ENCODE measurements around the gene CLDN19. TPM values are rescaled to one million over a fixed set of nuclear protein-coding genes. Genes with fewer than 3 reads are reported as not detected.
A peak's percentile ranks its signal among the peaks of the same experiment; 100 is the strongest.
"Not testable (repeated sequence)": the region's sequence is repeated elsewhere in the genome, so short reads cannot be mapped to it uniquely, and the experiment has no call there.

The CLDN19 gene
- total RNA-seq, 1 donor from 2014 or later = 0.19 TPM

- Histone ChIP-seq H3K4me2 (no peak overlapping the region), H3K79me2 (ENCODE audit: low read depth) (no peaks in the 10 kb centered on the region), H3F3A (ENCODE audit: low read depth) (no peaks in the 10 kb centered on the region), H3K27ac (no peak overlapping the region), H3K27me3 (no peaks in the 10 kb centered on the region), H3K4me3 (no peak overlapping the region), H3K9ac (no peak overlapping the region), H3K36me3 (no peaks in the 10 kb centered on the region), H3K9me3 (ENCODE audit: low read depth) (no peaks in the 10 kb centered on the region), H4K20me1 (ENCODE audit: low read depth) (no peaks in the 10 kb centered on the region), H2AFZ (replicated peaks) (no peak overlapping the region), H3K4me1 (no peaks in the 10 kb centered on the region)
- Mint-ChIP-seq H3K27me3 (ENCODE audit: insufficient read depth, low read depth) (peaks cover 2% of the 10 kb centered on the region), H3K27ac (no peak overlapping the region), H3K4me1 (peaks cover 5% of the 10 kb centered on the region), H3K36me3 (no peaks in the 10 kb centered on the region), H3K9me3 (no peaks in the 10 kb centered on the region), H3K4me3 (no peak overlapping the region)
- no peak for DNase-seq (ENCODE audit: low spot score)
- TF ChIP-seq EZH2phosphoT487 (IDR thresholded peaks at IDR 0.05) (no peak), CTCF (IDR thresholded peaks at IDR 0.05) (peak; percentile 22)
Measured at GRCh38 chr1:42730988-42731387, 9.0 kb downstream of the CLDN19 start.

- Mint-ChIP-seq H3K36me3 (no peaks in the 10 kb centered on the region), H3K4me3 (no peak overlapping the region), H3K27me3 (ENCODE audit: insufficient read depth, low read depth) (peaks cover 2% of the 10 kb centered on the region), H3K4me1 (peaks cover 5% of the 10 kb centered on the region), H3K9me3 (no peaks in the 10 kb centered on the region), H3K27ac (no peak overlapping the region)
- no peaks in the 10 kb centered on the region for H3K27me3 ChIP-seq
- no peak overlapping the region for H3K4me3 ChIP-seq
- H4K20me1 ChIP-seq (ENCODE audit: low read depth) = no peaks in the 10 kb centered on the region
- H3K9me3 ChIP-seq (ENCODE audit: low read depth) = no peaks in the 10 kb centered on the region
- no peak overlapping the region for H3K4me2 ChIP-seq
- H3K4me1 ChIP-seq = no peaks in the 10 kb centered on the region
- no peaks in the 10 kb centered on the region for H3K79me2 ChIP-seq (ENCODE audit: low read depth)
- DNase-seq (ENCODE audit: low spot score) = no peak
- no peak overlapping the region for H3K9ac ChIP-seq
- no peaks in the 10 kb centered on the region for H3F3A ChIP-seq (ENCODE audit: low read depth)
- no peak overlapping the region for H3K27ac ChIP-seq
- H3K36me3 ChIP-seq = no peaks in the 10 kb centered on the region
- TF ChIP-seq CTCF (IDR thresholded peaks at IDR 0.05) (no peak), EZH2 (IDR thresholded peaks at IDR 0.05) (no peak), EZH2phosphoT487 (IDR thresholded peaks at IDR 0.05) (no peak)
- no peak overlapping the region for H2AFZ ChIP-seq (replicated peaks)
Measured at GRCh38 chr1:42730002-42730401, 10.0 kb downstream of the CLDN19 start.

- not testable (repeated sequence) for H3K36me3 ChIP-seq; H3K4me1 ChIP-seq; H3K9ac ChIP-seq; H3K9me3 ChIP-seq (ENCODE audit: low read depth); H3K4me2 ChIP-seq; H3K4me3 ChIP-seq; H3K27me3 Mint-ChIP-seq (ENCODE audit: insufficient read depth, low read depth); H3K27ac Mint-ChIP-seq; H3K79me2 ChIP-seq (ENCODE audit: low read depth); H3K27ac ChIP-seq; H3K27me3 ChIP-seq; H3K4me3 Mint-ChIP-seq; H4K20me1 ChIP-seq (ENCODE audit: low read depth); H2AFZ ChIP-seq (replicated peaks); H3K36me3 Mint-ChIP-seq; DNase-seq (ENCODE audit: low spot score); H3F3A ChIP-seq (ENCODE audit: low read depth); H3K4me1 Mint-ChIP-seq
- H3K9me3 Mint-ChIP-seq = peaks cover 10% of the 10 kb centered on the region
Measured at GRCh38 chr1:42725820-42726219, 14.2 kb downstream of the CLDN19 start.

GRCh38 chr1:42723511-42723910, 16.5 kb downstream of the CLDN19 start:
- peaks cover 4% of the 10 kb centered on the region for H3F3A ChIP-seq (ENCODE audit: low read depth)
- Mint-ChIP-seq H3K36me3 (peaks cover 9% of the 10 kb centered on the region), H3K27ac (no peak overlapping the region), H3K9me3 (peaks cover 10% of the 10 kb centered on the region), H3K4me1 (no peaks in the 10 kb centered on the region), H3K4me3 (no peak overlapping the region), H3K27me3 (ENCODE audit: insufficient read depth, low read depth) (no peaks in the 10 kb centered on the region)
- no peak overlapping the region for H3K4me2 ChIP-seq
- no peak overlapping the region for H3K9ac ChIP-seq
- no peaks in the 10 kb centered on the region for H3K4me1 ChIP-seq
- H3K4me3 ChIP-seq = no peak overlapping the region
- H2AFZ ChIP-seq (replicated peaks) = no peak overlapping the region
- H3K79me2 ChIP-seq (ENCODE audit: low read depth) = no peaks in the 10 kb centered on the region
- TF ChIP-seq CTCF (IDR thresholded peaks at IDR 0.05) (no peak), EZH2 (IDR thresholded peaks at IDR 0.05) (no peak), EZH2phosphoT487 (IDR thresholded peaks at IDR 0.05) (no peak)
- H3K27me3 ChIP-seq = no peaks in the 10 kb centered on the region
- H3K27ac ChIP-seq = no peak overlapping the region
- H4K20me1 ChIP-seq (ENCODE audit: low read depth) = no peaks in the 10 kb centered on the region
- H3K9me3 ChIP-seq (ENCODE audit: low read depth) = no peaks in the 10 kb centered on the region
- no peaks in the 10 kb centered on the region for H3K36me3 ChIP-seq
- no peak for DNase-seq (ENCODE audit: low spot score)

GRCh38 chr1:42722403-42722802, 17.6 kb downstream of the CLDN19 start:
- not testable (repeated sequence) for H3K27ac Mint-ChIP-seq

More at GRCh38 chr1:42722403-42722802, 17.6 kb downstream of the CLDN19 start:
- not testable (repeated sequence) for H3K27ac ChIP-seq; H2AFZ ChIP-seq (replicated peaks); H3K4me2 ChIP-seq; H3K27me3 Mint-ChIP-seq (ENCODE audit: insufficient read depth, low read depth); H3K4me1 ChIP-seq; H3F3A ChIP-seq (ENCODE audit: low read depth); H3K36me3 ChIP-seq; H3K79me2 ChIP-seq (ENCODE audit: low read depth); H3K4me3 Mint-ChIP-seq; H4K20me1 ChIP-seq (ENCODE audit: low read depth); H3K9ac ChIP-seq; H3K27me3 ChIP-seq; H3K9me3 ChIP-seq (ENCODE audit: low read depth); DNase-seq (ENCODE audit: low spot score); H3K4me1 Mint-ChIP-seq; H3K4me3 ChIP-seq
- Mint-ChIP-seq H3K36me3 (peaks cover 18% of the 10 kb centered on the region), H3K9me3 (peaks cover 10% of the 10 kb centered on the region)

All from neural progenitor cell (in vitro differentiated cells).